ENCODE results near the gene ZNF219. TPM values are rescaled to one million over a fixed set of nuclear protein-coding genes. Genes with fewer than 3 reads are reported as not detected.

Gene ZNF219
- total and polyA plus RNA-seq, 2 donors (not counting 1 experiment from before 2014, with no cell fraction given) = 3.3 to 6.4 TPM

GRCh38 chr14:21106498-21107282, 8.2 kb upstream of the ZNF219 start:
- peaks cover 12% of the 10 kb centered on the region for H3K4me1 Mint-ChIP-seq
- intact Hi-C loops (cut with micrococcal nuclease) = loop anchor here (10.0 kb wide), 1 partner anchor 492 kb away; no protein-coding TSS in a partner anchor
- Histone ChIP-seq H4K20me1 (ENCODE audit: control insufficient read depth, insufficient read depth, low read length, poor library complexity, severe bottlenecking) (no peaks in the 10 kb centered on the region), H3K4me3 (ENCODE audit: control extremely low read depth in 1 of 5, extremely low read depth in 1 of 5, insufficient read depth in 1 of 5, low read depth in 2 of 5, low read length in 4 of 5) (no peak overlapping the region), H3K36me3 (replicated peaks in 1 of 2; ENCODE audit: control extremely low read depth in 1 of 2, control insufficient read depth in 1 of 2, extremely low read depth in 1 of 2, insufficient read depth in 2 of 2, low read length in 1 of 2) (no peaks in the 10 kb centered on the region), H3K79me2 (ENCODE audit: control insufficient read depth, insufficient read depth, low read length) (no peaks in the 10 kb centered on the region), H3K9ac (ENCODE audit: low read length) (no peak overlapping the region), H3K9me3 (ENCODE audit: control extremely low read depth in 1 of 3, control insufficient read depth in 2 of 3, insufficient read depth in 1 of 3, low read length in 2 of 3) (no peaks in the 10 kb centered on the region), H3K27me3 (replicated peaks in 1 of 4; ENCODE audit: control extremely low read depth in 1 of 4, control insufficient read depth in 3 of 4, insufficient read depth in 4 of 4, low read length in 3 of 4) (peaks cover 0 to 3% (median under 1%) of the 10 kb centered on the region in 4 experiments), H3K4me2 (replicated peaks; ENCODE audit: low read depth, low read length, poor library complexity, severe bottlenecking) (peak overlapping the region; percentile 48), H2AFZ (ENCODE audit: insufficient read depth, low read depth, low read length, poor library complexity, severe bottlenecking) (peak overlapping the region; percentile 52), H3K27ac (ENCODE audit: low read length in 2 of 2) (no peak overlapping the region), H3K4me1 (ENCODE audit: control insufficient read depth in 2 of 2, insufficient read depth in 2 of 2, low read length in 2 of 2) (peaks cover 12 to 20% of the 10 kb centered on the region in 2 donors)
- WGBS (ENCODE audit: insufficient coverage) = 46% methylated on average over 7 of the region's 11 CpGs
- H3K9me3 Mint-ChIP-seq (ENCODE audit: insufficient read depth) = no peaks in the 10 kb centered on the region
- ATAC-seq (ENCODE audit: low read depth) (no peak), DNase-seq (peak; percentile 77)
- peak overlapping the region; percentile 29 for H3K4me3 Mint-ChIP-seq
- H3K27me3 Mint-ChIP-seq = peaks cover 3% of the 10 kb centered on the region
- TF ChIP-seq CTCF (IDR thresholded peaks at IDR 0.05) (peak; percentile 75), EZH2 (IDR thresholded peaks at IDR 0.05; ENCODE audit: borderline replicate concordance, insufficient read depth, low read depth, low read length, poor library complexity, severe bottlenecking) (no peak)
- CTCF ChIA-PET = interaction anchor here (1.7 to 11.8 kb wide), 7 partner anchors 8 to 92 kb away, joined by 5 to 348 read pairs (median 133); partner anchors contain the start of gene ARHGEF40
- H3K27ac Mint-ChIP-seq = no peak overlapping the region
- POLR2A ChIA-PET = no interaction called here

GRCh38 chr14:21106176-21106497, 7.7 kb upstream of the ZNF219 start:
- Histone ChIP-seq H3K36me3 (replicated peaks in 1 of 2; ENCODE audit: control extremely low read depth in 1 of 2, control insufficient read depth in 1 of 2, extremely low read depth in 1 of 2, insufficient read depth in 2 of 2, low read length in 1 of 2) (no peaks in the 10 kb centered on the region), H3K27me3 (replicated peaks in 1 of 4; ENCODE audit: control extremely low read depth in 1 of 4, control insufficient read depth in 3 of 4, insufficient read depth in 4 of 4, low read length in 3 of 4) (peaks cover 0 to 7% (median 2%) of the 10 kb centered on the region in 4 experiments), H3K4me3 (ENCODE audit: control extremely low read depth in 1 of 5, extremely low read depth in 1 of 5, insufficient read depth in 1 of 5, low read depth in 2 of 5, low read length in 4 of 5) (no peak overlapping the region), H3K4me1 (ENCODE audit: control insufficient read depth in 2 of 2, insufficient read depth in 2 of 2, low read length in 2 of 2) (peaks cover 12 to 20% of the 10 kb centered on the region in 2 donors), H4K20me1 (ENCODE audit: control insufficient read depth, insufficient read depth, low read length, poor library complexity, severe bottlenecking) (no peaks in the 10 kb centered on the region), H3K79me2 (ENCODE audit: control insufficient read depth, insufficient read depth, low read length) (no peaks in the 10 kb centered on the region), H3K4me2 (replicated peaks; ENCODE audit: low read depth, low read length, poor library complexity, severe bottlenecking) (no peak overlapping the region), H3K9me3 (ENCODE audit: control extremely low read depth in 1 of 3, control insufficient read depth in 2 of 3, insufficient read depth in 1 of 3, low read length in 2 of 3) (no peaks in the 10 kb centered on the region), H2AFZ (ENCODE audit: insufficient read depth, low read depth, low read length, poor library complexity, severe bottlenecking) (no peak overlapping the region), H3K27ac (ENCODE audit: low read length in 2 of 2) (no peak overlapping the region), H3K9ac (ENCODE audit: low read length) (no peak overlapping the region)
- WGBS (ENCODE audit: insufficient coverage) = 92% methylated on average over 2 of the region's 4 CpGs
- Mint-ChIP-seq H3K9me3 (ENCODE audit: insufficient read depth) (no peaks in the 10 kb centered on the region), H3K27me3 (peaks cover 7% of the 10 kb centered on the region), H3K4me3 (no peak overlapping the region), H3K27ac (no peak overlapping the region), H3K4me1 (peaks cover 12% of the 10 kb centered on the region)
- ATAC-seq (ENCODE audit: low read depth) (no peak), DNase-seq (no peak)
- POLR2A ChIA-PET = no interaction called here
- TF ChIP-seq EZH2 (IDR thresholded peaks at IDR 0.05; ENCODE audit: borderline replicate concordance, insufficient read depth, low read depth, low read length, poor library complexity, severe bottlenecking) = no peak
- no peak for TF ChIP-seq CTCF (IDR thresholded peaks at IDR 0.05)
- intact Hi-C loops (cut with micrococcal nuclease) = loop anchor here (10.0 kb wide), 1 partner anchor 491 kb away; no protein-coding TSS in a partner anchor
- CTCF ChIA-PET = interaction anchor here (0.6 to 11.8 kb wide), 10 partner anchors 8 to 135 kb away, joined by 3 to 348 read pairs (median 20); partner anchors contain the start of gene ARHGEF40
